GM12801 (cell line): Measurements from ENCODE around the gene KISS1R.

Source experiments
- CTCF ChIP-seq: IDR thresholded peaks from one replicate; pipeline ENCODE4 v1.5.1; 2011; ENCODE audit warnings: control low read depth; ENCODE audit not compliant: insufficient read length; ENCODE audit errors: extremely low read depth

KISS1R gene

GRCh38 chr19:912181-913079, 4.7 kb upstream of the KISS1R start:
- TF ChIP-seq CTCF = no peak

- no peak for TF ChIP-seq CTCF
Measured at GRCh38 chr19:913080-913748, 3.9 kb upstream of the KISS1R start, which contains the start of gene R3HDM4. Gene R3HDM4, minus strand, starts transcription at chr19:913219. Its CDS starts 62 bp downstream, at chr19:913157.

GRCh38 chr19:916645-917322, 349 bp upstream of the KISS1R start:
- no peak for TF ChIP-seq CTCF

GRCh38 chr19:918152-918437, 962 bp downstream of the KISS1R start:
- no peak for TF ChIP-seq CTCF

- TF ChIP-seq CTCF = no peak
Measured at GRCh38 chr19:918481-919198, 1.5 kb downstream of the KISS1R start.

GRCh38 chr19:919199-920050, 2.3 kb downstream of the KISS1R start:
- TF ChIP-seq CTCF = no peak
